Mesothelial cell of epicardium (in vitro differentiated cells): ENCODE measurements around the gene NUP188. TPM values are rescaled to one million over a fixed set of nuclear protein-coding genes. Genes with fewer than 3 reads are reported as not detected.

Experiments
- DNase-seq, 2 experiments: peaks; one replicate each; pipeline ENCODE4 v3.0.0; 2021; ENCODE audit warnings: low spot score in 2 of 2; ENCODE audit not compliant: unreplicated experiment in 2 of 2
- H3K27ac Mint-ChIP-seq: 2 replicates; pipeline ENCODE4 v1.8.0; 2021; ENCODE audit warnings: mixed read lengths
- H3K27me3 Mint-ChIP-seq: 2 replicates; pipeline ENCODE4 v1.8.0; 2021; ENCODE audit warnings: low read depth, mixed read lengths
- H3K36me3 Mint-ChIP-seq: 2 replicates; pipeline ENCODE4 v1.8.0; 2021; ENCODE audit warnings: mixed read lengths
- H3K4me1 Mint-ChIP-seq: 2 replicates; pipeline ENCODE4 v1.8.0; 2021; ENCODE audit warnings: mixed read lengths
- H3K4me3 Mint-ChIP-seq: 2 replicates; pipeline ENCODE4 v1.8.0; 2021; ENCODE audit warnings: mild to moderate bottlenecking, moderate library complexity, mixed read lengths
- H3K9me3 Mint-ChIP-seq: 2 replicates; pipeline ENCODE4 v1.8.0; 2021; ENCODE audit warnings: mixed read lengths
- total RNA-seq: library from RNA; stranded (reverse); gene quantifications from 3 replicates; pipeline ENCODE4 v1.2.1, GENCODE V29; 2021
- TF ChIP-seq, protein P1 (sequence below): fragments of 200-600 bp; sonication (generic); IDR thresholded peaks from one replicate; pipeline ENCODE4 v1.5.0; 2021; ENCODE audit warnings: antibody characterized with exemption; ENCODE audit not compliant: unreplicated experiment

Gene NUP188
- total RNA-seq, 1 donor from 2014 or later, result 56.6 TPM

DNA sequence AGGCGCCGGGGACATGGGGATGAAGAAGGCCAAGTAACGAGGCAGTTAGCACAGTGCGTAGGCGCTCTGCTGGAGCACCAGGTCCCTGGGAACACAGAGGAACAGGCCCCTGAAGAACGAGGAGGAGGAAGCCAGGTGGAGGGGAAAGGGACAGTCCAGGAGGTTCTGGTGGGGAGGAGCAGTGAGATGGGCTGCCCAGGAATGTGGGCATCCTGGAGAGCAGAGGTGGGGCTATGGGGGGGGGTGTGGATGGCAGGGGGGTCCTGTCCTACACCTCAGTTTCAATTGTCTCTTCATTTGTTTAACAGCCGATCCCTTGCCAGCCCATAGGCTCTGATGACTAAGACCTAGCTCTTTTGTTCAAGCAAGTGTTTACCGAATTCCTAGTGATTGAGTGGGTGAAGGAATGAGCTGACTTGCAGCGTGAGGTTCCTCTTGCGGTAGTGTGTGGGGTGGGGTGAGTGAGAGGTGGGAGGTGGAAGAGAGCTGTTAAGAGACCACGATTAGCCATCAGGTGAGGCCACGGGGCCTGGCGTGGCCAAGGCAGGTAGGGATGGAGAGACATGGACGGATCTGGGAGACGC, 35.1 kb upstream of the NUP188 start:
- H3K4me3 Mint-ChIP-seq, result no peak overlapping the region

DNA sequence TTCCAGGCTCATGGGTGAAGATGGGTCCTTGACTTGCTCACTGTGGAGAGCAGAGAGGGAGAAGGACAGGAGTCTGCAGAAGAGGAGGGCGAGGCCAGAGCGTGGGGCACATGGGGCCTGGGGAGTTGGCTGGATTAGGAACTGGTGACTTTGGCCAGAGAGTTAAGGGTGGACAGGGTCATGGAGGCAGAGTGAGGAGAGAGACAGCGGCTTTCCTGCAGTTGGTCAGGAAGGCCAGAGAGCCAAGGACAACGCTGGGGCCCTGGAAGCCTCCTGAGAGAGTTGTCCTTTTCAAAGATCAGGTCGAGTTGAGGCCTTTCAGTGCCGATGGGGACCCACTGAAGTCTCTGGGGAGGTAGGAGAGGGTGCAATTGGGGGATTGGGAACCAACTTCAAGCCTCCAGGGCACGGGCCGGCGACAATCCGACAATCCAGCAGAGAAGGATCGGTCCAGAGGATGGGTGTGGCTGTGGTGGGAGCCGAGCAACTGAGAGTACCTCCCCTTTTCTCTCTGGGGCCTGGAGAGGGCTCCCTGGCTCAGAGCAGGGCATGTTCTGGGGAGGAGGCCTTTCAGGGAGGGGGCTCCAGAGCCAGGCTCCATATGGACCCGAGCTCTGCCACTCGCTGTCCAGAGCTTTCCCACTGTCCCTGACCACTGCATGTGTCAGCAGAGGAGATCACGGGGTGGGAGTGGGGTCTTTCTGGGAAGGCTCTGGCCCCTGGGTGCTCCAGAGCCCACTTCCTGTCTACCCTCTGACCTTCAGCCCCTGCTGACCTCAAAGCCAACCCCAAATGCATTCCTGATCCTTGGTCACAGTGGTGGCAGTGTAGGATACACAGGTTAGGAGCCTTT, 34.2 kb upstream of the NUP188 start:
- TF ChIP-seq, protein P1, sequence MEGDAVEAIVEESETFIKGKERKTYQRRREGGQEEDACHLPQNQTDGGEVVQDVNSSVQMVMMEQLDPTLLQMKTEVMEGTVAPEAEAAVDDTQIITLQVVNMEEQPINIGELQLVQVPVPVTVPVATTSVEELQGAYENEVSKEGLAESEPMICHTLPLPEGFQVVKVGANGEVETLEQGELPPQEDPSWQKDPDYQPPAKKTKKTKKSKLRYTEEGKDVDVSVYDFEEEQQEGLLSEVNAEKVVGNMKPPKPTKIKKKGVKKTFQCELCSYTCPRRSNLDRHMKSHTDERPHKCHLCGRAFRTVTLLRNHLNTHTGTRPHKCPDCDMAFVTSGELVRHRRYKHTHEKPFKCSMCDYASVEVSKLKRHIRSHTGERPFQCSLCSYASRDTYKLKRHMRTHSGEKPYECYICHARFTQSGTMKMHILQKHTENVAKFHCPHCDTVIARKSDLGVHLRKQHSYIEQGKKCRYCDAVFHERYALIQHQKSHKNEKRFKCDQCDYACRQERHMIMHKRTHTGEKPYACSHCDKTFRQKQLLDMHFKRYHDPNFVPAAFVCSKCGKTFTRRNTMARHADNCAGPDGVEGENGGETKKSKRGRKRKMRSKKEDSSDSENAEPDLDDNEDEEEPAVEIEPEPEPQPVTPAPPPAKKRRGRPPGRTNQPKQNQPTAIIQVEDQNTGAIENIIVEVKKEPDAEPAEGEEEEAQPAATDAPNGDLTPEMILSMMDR, result no peak
- H3K27ac Mint-ChIP-seq, result peak overlapping the region; percentile 51
- H3K27me3 Mint-ChIP-seq, result no peaks in the 10 kb centered on the region
- no peaks in the 10 kb centered on the region for H3K9me3 Mint-ChIP-seq
- peaks cover 22% of the 10 kb centered on the region for H3K4me1 Mint-ChIP-seq
- DNase-seq, result no peak
- H3K4me3 Mint-ChIP-seq, result no peak overlapping the region
- peaks cover 21% of the 10 kb centered on the region for H3K36me3 Mint-ChIP-seq

More for the DNA sequence above, 35.1 kb upstream of the NUP188 start:
- H3K36me3 Mint-ChIP-seq, result peaks cover 27% of the 10 kb centered on the region
- no peaks in the 10 kb centered on the region for H3K9me3 Mint-ChIP-seq
- peaks cover 22% of the 10 kb centered on the region for H3K4me1 Mint-ChIP-seq
- TF ChIP-seq, protein P1, result no peak
- no peaks in the 10 kb centered on the region for H3K27me3 Mint-ChIP-seq
- H3K27ac Mint-ChIP-seq, result peak overlapping the region; percentile 79
- DNase-seq, result no peak

DNA sequence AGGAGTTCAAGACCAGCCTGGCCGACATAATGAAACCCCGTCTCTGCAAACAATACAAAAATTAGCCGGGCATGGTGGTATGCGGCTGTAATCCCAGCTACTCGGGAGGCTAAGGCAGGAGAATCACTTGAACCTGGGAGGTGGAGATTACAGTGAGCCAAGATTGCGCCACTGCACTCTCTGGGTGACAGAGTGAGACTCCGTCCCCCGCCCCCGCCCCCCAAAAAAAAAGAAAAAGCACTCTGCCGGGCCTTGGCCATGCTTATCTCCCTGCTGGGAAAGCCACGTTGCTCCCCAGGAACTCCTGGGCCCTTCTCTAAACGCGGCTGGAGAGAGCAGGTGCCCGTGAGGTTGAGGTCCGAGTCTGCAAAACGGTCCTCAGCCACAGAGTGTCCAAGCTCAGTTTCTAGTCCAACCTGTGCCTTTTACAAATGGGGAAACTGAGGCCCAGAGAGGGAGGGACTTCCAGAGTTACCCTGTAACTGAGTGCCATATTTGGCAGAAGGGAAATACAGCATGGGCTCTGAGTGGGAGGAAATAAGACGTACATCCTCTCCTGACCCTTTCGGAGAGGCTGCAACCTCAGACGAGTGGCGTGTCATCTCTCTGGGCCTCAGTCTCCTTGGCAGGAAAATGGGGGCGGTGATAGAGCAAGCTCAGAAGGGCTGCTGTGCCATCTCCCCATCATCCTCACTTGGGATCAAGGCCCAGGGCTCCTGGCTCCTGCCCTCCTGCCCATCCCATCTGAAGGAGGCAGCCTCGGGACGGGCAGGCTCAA, 33.3 kb upstream of the NUP188 start:
- H3K36me3 Mint-ChIP-seq, result peaks cover 13% of the 10 kb centered on the region

DNA sequence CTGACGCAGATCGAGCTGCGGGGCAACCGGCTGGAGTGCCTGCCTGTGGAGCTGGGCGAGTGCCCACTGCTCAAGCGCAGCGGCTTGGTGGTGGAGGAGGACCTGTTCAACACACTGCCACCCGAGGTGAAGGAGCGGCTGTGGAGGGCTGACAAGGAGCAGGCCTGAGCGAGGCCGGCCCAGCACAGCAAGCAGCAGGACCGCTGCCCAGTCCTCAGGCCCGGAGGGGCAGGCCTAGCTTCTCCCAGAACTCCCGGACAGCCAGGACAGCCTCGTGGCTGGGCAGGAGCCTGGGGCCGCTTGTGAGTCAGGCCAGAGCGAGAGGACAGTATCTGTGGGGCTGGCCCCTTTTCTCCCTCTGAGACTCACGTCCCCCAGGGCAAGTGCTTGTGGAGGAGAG, 31.3 kb upstream of the NUP188 start:
- Mint-ChIP-seq H3K27me3 (no peaks in the 10 kb centered on the region), H3K9me3 (no peaks in the 10 kb centered on the region), H3K36me3 (peaks cover 10% of the 10 kb centered on the region), H3K4me3 (no peak overlapping the region), H3K27ac (no peak overlapping the region), H3K4me1 (peaks cover 24% of the 10 kb centered on the region)
- TF ChIP-seq, protein P1, result no peak
- DNase-seq, result no peak

More for the DNA sequence above, 33.3 kb upstream of the NUP188 start:
- H3K4me3 Mint-ChIP-seq, result no peak overlapping the region
- no peak overlapping the region for H3K27ac Mint-ChIP-seq
- H3K4me1 Mint-ChIP-seq, result peaks cover 22% of the 10 kb centered on the region
- TF ChIP-seq, protein P1, result no peak
- no peaks in the 10 kb centered on the region for H3K27me3 Mint-ChIP-seq
- no peak for DNase-seq
- no peaks in the 10 kb centered on the region for H3K9me3 Mint-ChIP-seq

DNA sequence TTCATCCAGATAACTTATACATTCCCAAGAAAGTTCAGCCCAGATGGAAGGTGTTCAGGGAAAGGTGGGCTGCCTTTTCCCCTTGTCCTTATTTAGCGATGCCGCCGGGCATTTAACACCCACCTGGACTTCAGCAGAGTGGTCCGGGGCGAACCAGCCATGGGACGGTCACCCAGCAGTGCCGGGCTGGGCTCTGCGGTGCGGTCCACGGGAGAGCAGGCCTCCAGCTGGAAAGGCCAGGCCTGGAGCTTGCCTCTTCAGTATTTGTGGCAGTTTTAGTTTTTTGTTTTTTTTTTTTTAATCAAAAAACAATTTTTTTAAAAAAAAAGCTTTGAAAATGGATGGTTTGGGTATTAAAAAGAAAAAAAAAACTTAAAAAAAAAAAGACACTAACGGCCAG, 30.8 kb upstream of the NUP188 start:
- DNase-seq, result no peak
- Mint-ChIP-seq H3K27me3 (no peaks in the 10 kb centered on the region), H3K27ac (peak overlapping the region; percentile 63), H3K9me3 (no peaks in the 10 kb centered on the region), H3K36me3 (peaks cover 10% of the 10 kb centered on the region), H3K4me1 (peaks cover 23% of the 10 kb centered on the region), H3K4me3 (no peak overlapping the region)
- TF ChIP-seq, protein P1, result no peak
